Vagina (tissue), 2 donors: ENCODE data around the gene TMEM176A. TPM values are rescaled to one million over a fixed set of nuclear protein-coding genes. Genes with fewer than 3 reads are reported as not detected.

Experiments
- DNase-seq, 2 donors: peaks; one replicate each; pipeline ENCODE4 v3.0.0-alpha.2; 2017; ENCODE audit errors: extremely low spot score in 2 of 2
- H3K27ac ChIP-seq: fragments of 200-600 bp; sonication (generic); one replicate; pipeline ENCODE4 v1.5.1; 2019
- H3K27me3 ChIP-seq: fragments of 200-600 bp; sonication (generic); one replicate; pipeline ENCODE4 v1.5.1; 2019
- H3K36me3 ChIP-seq, 2 donors: fragments of 200-600 bp; sonication (generic); one replicate each; pipeline ENCODE4 v1.5.1; 2017 to 2019
- H3K4me1 ChIP-seq: fragments of 200-600 bp; sonication (generic); one replicate; pipeline ENCODE4 v1.5.1; 2019
- H3K4me3 ChIP-seq, 2 donors: fragments of 200-600 bp; sonication (generic); 1 replicate in 1 of 2; 2 replicates in 1 of 2; pipeline ENCODE4 v1.5.1; 2016 to 2019
- H3K9me3 ChIP-seq: fragments of 200-600 bp; sonication (generic); one replicate; pipeline ENCODE4 v1.5.1; 2019
- CTCF ChIP-seq, 3 experiments: fragments of 450-650 bp in 2 of 3; fragments of 200-600 bp in 1 of 3; sonication (generic) in 1 of 3; IDR thresholded peaks; one replicate each; pipeline ENCODE4 v1.5.1; 2017 to 2019; ENCODE audit warnings: antibody characterized with exemption in 3 of 3, mild to moderate bottlenecking in 2 of 3, moderate library complexity in 2 of 3
- POLR2A ChIP-seq, 2 donors: fragments of 450-650 bp; IDR thresholded peaks; one replicate each; pipeline ENCODE4 v1.6.1; 2017; ENCODE audit warnings: antibody characterized with exemption in 2 of 2, mild to moderate bottlenecking in 2 of 2, moderate library complexity in 2 of 2
- POLR2AphosphoS5 ChIP-seq, 2 donors: sonication (generic); formaldehyde crosslinking; IDR thresholded peaks; one replicate each; pipeline ENCODE4 v1.9.0; 2017; ENCODE audit warnings: antibody characterized with exemption in 2 of 2, mild to moderate bottlenecking in 2 of 2, low read depth in 1 of 2; ENCODE audit not compliant: insufficient read depth in 1 of 2
- intact Hi-C: fragments of 100-400 bp; cut with DNase I; formaldehyde crosslinking; loops from one replicate; pipeline ENCODE4 v1.15.1; 2023
- total RNA-seq: library from RNA; depleted of rRNA; stranded (reverse); fragments of >200 nt; gene quantifications from one replicate; pipeline ENCODE4 v1.2.3, GENCODE V29; 2016

The TMEM176A gene
- total RNA-seq, 1 donor from 2014 or later = 43.7 TPM

- H3K36me3 ChIP-seq = no peaks in the 10 kb centered on the region
- no peak overlapping the region for H3K4me3 ChIP-seq
- no peak for DNase-seq
- TF ChIP-seq POLR2A (IDR thresholded peaks at IDR 0.05) (no peak), POLR2AphosphoS5 (IDR thresholded peaks at IDR 0.05; ENCODE audit: insufficient read depth in 1 of 2, low read depth in 1 of 2) (no peak), CTCF (IDR thresholded peaks at IDR 0.05) (no peak)
- no peaks in the 10 kb centered on the region for H3K9me3 ChIP-seq
- intact Hi-C loops = no loop called here
- H3K4me1 ChIP-seq = no peaks in the 10 kb centered on the region
- no peaks in the 10 kb centered on the region for H3K27me3 ChIP-seq
- H3K27ac ChIP-seq = no peak overlapping the region
Observed at GRCh38 chr7:150829426-150829825, 28.9 kb downstream of the TMEM176A start.

- no peaks in the 10 kb centered on the region for H3K36me3 ChIP-seq
- TF ChIP-seq POLR2AphosphoS5 (IDR thresholded peaks at IDR 0.05; ENCODE audit: insufficient read depth in 1 of 2, low read depth in 1 of 2) (no peak), POLR2A (IDR thresholded peaks at IDR 0.05) (no peak), CTCF (IDR thresholded peaks at IDR 0.05) (no peak)
- H3K27me3 ChIP-seq = no peaks in the 10 kb centered on the region
- H3K4me1 ChIP-seq = no peaks in the 10 kb centered on the region
- H3K27ac ChIP-seq = no peak overlapping the region
- no peak for DNase-seq
- H3K9me3 ChIP-seq = no peaks in the 10 kb centered on the region
- no peak overlapping the region for H3K4me3 ChIP-seq
- intact Hi-C loops = no loop called here
Observed at GRCh38 chr7:150830937-150831336, 30.4 kb downstream of the TMEM176A start.

- H3K27me3 ChIP-seq = no peaks in the 10 kb centered on the region
- intact Hi-C loops = no loop called here
- no peak overlapping the region for H3K4me3 ChIP-seq
- no peaks in the 10 kb centered on the region for H3K4me1 ChIP-seq
- no peaks in the 10 kb centered on the region for H3K9me3 ChIP-seq
- DNase-seq = no peak
- H3K36me3 ChIP-seq = no peaks in the 10 kb centered on the region
- H3K27ac ChIP-seq = no peak overlapping the region
- TF ChIP-seq POLR2A (IDR thresholded peaks at IDR 0.05) (no peak), CTCF (IDR thresholded peaks at IDR 0.05) (no peak), POLR2AphosphoS5 (IDR thresholded peaks at IDR 0.05; ENCODE audit: insufficient read depth in 1 of 2, low read depth in 1 of 2) (no peak)
Observed at GRCh38 chr7:150831851-150832250, 31.3 kb downstream of the TMEM176A start.

- DNase-seq = no peak
- intact Hi-C loops = no loop called here
- Histone ChIP-seq H3K36me3 (no peaks in the 10 kb centered on the region), H3K9me3 (no peaks in the 10 kb centered on the region), H3K4me1 (no peaks in the 10 kb centered on the region), H3K27me3 (no peaks in the 10 kb centered on the region), H3K4me3 (no peak overlapping the region), H3K27ac (no peak overlapping the region)
- no peak for TF ChIP-seq POLR2A (IDR thresholded peaks at IDR 0.05)
- TF ChIP-seq CTCF (IDR thresholded peaks at IDR 0.05) = no peak
- no peak for TF ChIP-seq POLR2AphosphoS5 (IDR thresholded peaks at IDR 0.05; ENCODE audit: insufficient read depth in 1 of 2, low read depth in 1 of 2)
Observed at GRCh38 chr7:150835019-150835418, 34.5 kb downstream of the TMEM176A start.

GRCh38 chr7:150835702-150836280, 35.2 kb downstream of the TMEM176A start:
- no peaks in the 10 kb centered on the region for H3K4me1 ChIP-seq
- H3K27me3 ChIP-seq = no peaks in the 10 kb centered on the region
- H3K9me3 ChIP-seq = no peaks in the 10 kb centered on the region
- intact Hi-C loops = no loop called here
- H3K27ac ChIP-seq = no peak overlapping the region
- no peak overlapping the region for H3K4me3 ChIP-seq
- DNase-seq = no peak
- TF ChIP-seq POLR2A (IDR thresholded peaks at IDR 0.05) (no peak), CTCF (IDR thresholded peaks at IDR 0.05) (no peak), POLR2AphosphoS5 (IDR thresholded peaks at IDR 0.05; ENCODE audit: insufficient read depth in 1 of 2, low read depth in 1 of 2) (no peak)
- no peaks in the 10 kb centered on the region for H3K36me3 ChIP-seq
